Neural crest cell (in vitro differentiated cells): ENCODE results near the gene MARK4. TPM values are rescaled to one million over a fixed set of nuclear protein-coding genes. Genes with fewer than 3 reads are reported as not detected.

Experiments used
- DNase-seq: peaks from one replicate; pipeline ENCODE4 v3.0.0; 2021; ENCODE audit warnings: low read depth, mixed read lengths, low spot score
- H3K27ac Mint-ChIP-seq: one replicate; pipeline ENCODE4 v1.8.0; 2021; ENCODE audit warnings: mild to moderate bottlenecking, mixed read lengths; ENCODE audit not compliant: unreplicated experiment
- H3K27me3 Mint-ChIP-seq: 2 replicates; pipeline ENCODE4 v1.8.0; 2021; ENCODE audit warnings: low read depth, mild to moderate bottlenecking, mixed read lengths
- H3K36me3 Mint-ChIP-seq: 2 replicates; pipeline ENCODE4 v1.8.0; 2021; ENCODE audit warnings: low read depth, mild to moderate bottlenecking, mixed read lengths
- H3K4me1 Mint-ChIP-seq: 2 replicates; pipeline ENCODE4 v1.8.0; 2021; ENCODE audit warnings: mixed read lengths
- H3K4me3 Mint-ChIP-seq: one replicate; pipeline ENCODE4 v1.8.0; 2021; ENCODE audit warnings: mild to moderate bottlenecking, mixed read lengths
- H3K9me3 Mint-ChIP-seq: 2 replicates; pipeline ENCODE4 v1.8.0; 2021; ENCODE audit warnings: mixed read lengths
- total RNA-seq: library from RNA; stranded (reverse); gene quantifications from 2 replicates; pipeline ENCODE4 v1.2.1, GENCODE V29; 2021
- TF ChIP-seq, protein P1 (sequence below): fragments of 200-600 bp; sonication (generic); conservative IDR thresholded peaks from 2 replicates; pipeline ENCODE4 v1.5.0; 2021; ENCODE audit warnings: antibody characterized with exemption, mild to moderate bottlenecking

Gene MARK4
- total RNA-seq, 1 donor from 2014 or later: 59.8 TPM

DNA sequence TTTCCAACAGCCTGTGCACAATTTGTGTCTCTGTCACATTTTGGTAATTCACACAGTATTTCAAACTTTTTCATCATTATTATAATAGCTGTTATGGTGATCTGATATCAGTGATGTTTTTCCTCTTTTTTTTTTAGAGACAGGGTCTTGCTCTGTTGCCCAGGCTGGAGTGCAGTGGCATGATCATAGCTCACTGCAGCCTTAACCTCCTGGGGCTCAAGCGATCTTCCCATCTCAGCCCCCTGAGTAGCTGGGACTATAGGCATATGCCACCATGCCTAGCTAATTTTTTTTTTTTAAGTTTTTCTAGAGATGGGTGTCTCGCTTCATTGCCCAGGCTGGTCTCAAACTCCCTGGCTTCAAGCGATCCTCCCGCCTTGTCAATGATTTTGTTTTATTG lies 5.8 kb downstream of the MARK4 start:
- Mint-ChIP-seq H3K4me1 (peaks cover 16% of the 10 kb centered on the region), H3K27me3 (no peaks in the 10 kb centered on the region), H3K27ac (no peak overlapping the region), H3K36me3 (no peaks in the 10 kb centered on the region), H3K4me3 (no peak overlapping the region), H3K9me3 (no peaks in the 10 kb centered on the region)
- DNase-seq: no peak
- TF ChIP-seq, protein P1, sequence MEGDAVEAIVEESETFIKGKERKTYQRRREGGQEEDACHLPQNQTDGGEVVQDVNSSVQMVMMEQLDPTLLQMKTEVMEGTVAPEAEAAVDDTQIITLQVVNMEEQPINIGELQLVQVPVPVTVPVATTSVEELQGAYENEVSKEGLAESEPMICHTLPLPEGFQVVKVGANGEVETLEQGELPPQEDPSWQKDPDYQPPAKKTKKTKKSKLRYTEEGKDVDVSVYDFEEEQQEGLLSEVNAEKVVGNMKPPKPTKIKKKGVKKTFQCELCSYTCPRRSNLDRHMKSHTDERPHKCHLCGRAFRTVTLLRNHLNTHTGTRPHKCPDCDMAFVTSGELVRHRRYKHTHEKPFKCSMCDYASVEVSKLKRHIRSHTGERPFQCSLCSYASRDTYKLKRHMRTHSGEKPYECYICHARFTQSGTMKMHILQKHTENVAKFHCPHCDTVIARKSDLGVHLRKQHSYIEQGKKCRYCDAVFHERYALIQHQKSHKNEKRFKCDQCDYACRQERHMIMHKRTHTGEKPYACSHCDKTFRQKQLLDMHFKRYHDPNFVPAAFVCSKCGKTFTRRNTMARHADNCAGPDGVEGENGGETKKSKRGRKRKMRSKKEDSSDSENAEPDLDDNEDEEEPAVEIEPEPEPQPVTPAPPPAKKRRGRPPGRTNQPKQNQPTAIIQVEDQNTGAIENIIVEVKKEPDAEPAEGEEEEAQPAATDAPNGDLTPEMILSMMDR: no peak

DNA sequence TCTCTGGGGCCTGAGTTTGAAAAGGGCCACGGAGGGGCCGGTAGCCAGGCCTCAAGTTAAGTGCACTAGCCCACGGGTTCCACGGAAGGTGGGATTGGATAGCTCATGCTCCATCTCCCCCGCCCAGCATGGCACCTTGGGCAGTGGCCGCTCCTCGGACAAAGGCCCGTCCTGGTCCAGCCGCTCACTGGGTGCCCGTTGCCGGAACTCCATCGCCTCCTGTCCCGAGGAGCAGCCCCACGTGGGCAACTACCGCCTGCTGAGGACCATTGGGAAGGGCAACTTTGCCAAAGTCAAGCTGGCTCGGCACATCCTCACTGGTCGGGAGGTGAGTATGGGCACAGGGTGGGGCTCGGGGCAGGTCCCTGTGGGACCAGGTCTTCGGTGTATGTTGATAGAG lies 7.8 kb downstream of the MARK4 start:
- Mint-ChIP-seq H3K27ac (no peak overlapping the region), H3K4me3 (no peak overlapping the region), H3K27me3 (no peaks in the 10 kb centered on the region), H3K9me3 (no peaks in the 10 kb centered on the region), H3K36me3 (no peaks in the 10 kb centered on the region), H3K4me1 (peaks cover under 1% of the 10 kb centered on the region)
- TF ChIP-seq, protein P1: no peak
- DNase-seq: no peak

DNA sequence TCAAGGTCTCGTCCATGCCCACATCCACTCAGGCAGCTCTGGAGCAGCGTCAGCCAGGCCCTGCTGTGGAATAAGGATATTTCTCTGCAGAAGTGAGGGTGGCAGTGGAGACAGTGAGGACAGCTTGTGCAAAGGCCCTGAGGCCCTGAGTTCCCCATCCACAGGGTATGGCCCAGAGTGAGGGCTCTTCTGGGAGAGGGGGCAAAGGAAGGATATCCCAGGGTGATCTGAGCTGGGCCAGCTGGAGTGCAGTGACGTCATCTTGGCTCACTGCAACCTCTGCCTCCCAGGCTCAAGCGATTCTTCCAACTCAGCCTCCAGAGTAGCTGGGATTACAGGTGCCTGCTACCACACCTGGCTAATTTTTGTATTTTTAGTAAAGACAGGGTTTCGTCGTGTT lies 11.5 kb downstream of the MARK4 start:
- Mint-ChIP-seq H3K4me3 (no peak overlapping the region), H3K27ac (no peak overlapping the region), H3K27me3 (no peaks in the 10 kb centered on the region), H3K9me3 (no peaks in the 10 kb centered on the region), H3K4me1 (no peaks in the 10 kb centered on the region), H3K36me3 (peaks cover 2% of the 10 kb centered on the region)
- TF ChIP-seq, protein P1: no peak
- no peak for DNase-seq

DNA sequence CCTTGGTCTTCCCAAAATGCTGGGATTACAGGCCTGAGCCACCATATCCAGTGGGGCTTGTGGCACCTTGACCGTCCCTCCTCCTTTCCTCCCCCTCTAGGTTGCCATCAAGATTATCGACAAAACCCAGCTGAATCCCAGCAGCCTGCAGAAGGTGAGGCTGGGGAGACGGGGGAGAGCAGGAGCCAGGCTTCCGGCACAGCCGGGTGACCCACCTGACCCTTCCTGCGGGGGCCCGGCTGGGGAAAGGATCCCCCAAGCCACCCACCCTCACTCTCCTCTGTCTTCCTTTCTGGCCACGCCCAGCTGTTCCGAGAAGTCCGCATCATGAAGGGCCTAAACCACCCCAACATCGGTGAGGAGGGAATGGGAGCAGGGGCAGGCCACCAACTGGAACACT lies 11.9 kb downstream of the MARK4 start:
- Mint-ChIP-seq H3K4me1 (no peaks in the 10 kb centered on the region), H3K36me3 (peaks cover 2% of the 10 kb centered on the region), H3K4me3 (no peak overlapping the region), H3K27me3 (no peaks in the 10 kb centered on the region), H3K9me3 (no peaks in the 10 kb centered on the region), H3K27ac (no peak overlapping the region)
- TF ChIP-seq, protein P1: no peak
- no peak for DNase-seq

DNA sequence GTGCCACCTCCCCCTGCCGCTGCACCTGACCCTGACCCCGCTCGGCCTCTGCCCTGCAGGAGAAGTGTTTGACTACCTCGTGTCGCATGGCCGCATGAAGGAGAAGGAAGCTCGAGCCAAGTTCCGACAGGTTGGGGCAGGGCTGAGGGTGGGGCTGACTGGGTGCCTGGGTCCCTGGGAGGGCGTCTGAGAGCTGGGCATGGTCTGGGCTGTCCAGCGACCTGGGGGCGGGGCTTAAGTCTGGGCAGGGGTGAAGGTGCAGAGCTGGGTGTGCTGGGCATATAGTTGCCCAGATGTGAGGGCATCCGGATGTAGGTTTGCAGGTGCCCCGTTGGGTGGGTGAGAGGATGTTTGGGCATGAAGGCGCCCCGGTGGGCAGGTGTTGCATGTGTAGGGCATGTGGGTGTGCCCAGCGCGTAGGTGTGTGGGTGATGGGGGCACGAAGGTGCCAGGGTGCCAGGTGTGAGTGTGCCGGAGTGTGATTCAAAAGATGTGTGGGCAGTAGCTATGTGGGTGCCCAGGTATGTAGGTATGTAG lies 13.8 kb downstream of the MARK4 start:
- no peak overlapping the region for H3K4me3 Mint-ChIP-seq
- H3K27me3 Mint-ChIP-seq: no peaks in the 10 kb centered on the region

More for the DNA sequence above, 13.8 kb downstream of the MARK4 start:
- no peaks in the 10 kb centered on the region for H3K4me1 Mint-ChIP-seq
- TF ChIP-seq, protein P1: no peak
- no peak for DNase-seq
- H3K9me3 Mint-ChIP-seq: no peaks in the 10 kb centered on the region
- H3K36me3 Mint-ChIP-seq: peaks cover 2% of the 10 kb centered on the region
- peak overlapping the region; percentile 12 for H3K27ac Mint-ChIP-seq
